ENCODE data around the gene BIRC3.
A peak's percentile ranks its signal among the peaks of the same experiment; 100 is the strongest.

Gene BIRC3

DNA sequence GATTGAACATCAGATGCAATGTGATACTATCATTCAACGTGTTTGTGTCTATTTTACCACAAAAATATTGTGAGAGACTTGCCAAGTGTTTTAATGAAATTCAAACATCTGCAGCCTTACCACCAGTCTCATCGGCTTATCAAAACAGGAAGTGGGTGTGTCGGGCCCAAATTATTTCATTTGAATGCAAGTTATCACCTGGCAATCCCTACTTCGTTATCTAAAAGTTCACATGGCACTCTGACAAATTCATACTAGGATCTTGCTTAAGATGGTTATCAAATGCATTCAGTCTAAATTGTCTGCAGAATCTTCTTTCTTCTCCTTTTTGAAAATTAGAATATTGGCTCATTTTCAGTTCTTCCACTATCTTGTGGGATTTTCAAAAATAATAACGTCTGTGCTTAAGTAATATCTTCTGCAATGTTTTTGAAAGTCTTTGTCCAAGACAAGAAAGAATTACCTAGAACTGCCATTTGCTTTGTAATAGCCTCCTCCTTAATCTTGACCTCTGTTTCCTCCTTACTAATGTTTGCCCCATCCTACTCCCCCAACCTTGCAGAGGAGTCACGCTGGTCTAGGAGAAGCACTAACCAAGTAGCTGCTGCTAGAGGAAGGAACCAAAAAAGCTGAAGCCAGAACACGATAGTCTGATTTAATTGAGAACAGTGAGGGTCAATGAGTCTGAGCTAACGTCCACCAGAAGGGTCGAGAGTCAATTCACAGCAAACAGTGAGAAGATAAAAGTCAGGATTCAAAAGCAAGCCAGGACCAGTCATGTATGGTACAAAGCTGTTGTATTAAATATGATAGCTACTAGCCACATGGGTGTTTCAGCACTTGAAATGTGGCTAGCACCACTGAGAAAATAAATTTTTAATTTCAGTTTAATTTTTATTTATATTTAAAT lies 10.2 kb upstream of the BIRC3 start:
- Histone ChIP-seq H2BK120ac (ENCODE audit: low read depth, low read length) (no peak overlapping the region), H3K4ac (ENCODE audit: low read length) (no peak overlapping the region), H2BK15ac (ENCODE audit: low read length) (no peak overlapping the region), H3K27me3 (ENCODE audit: control insufficient read depth in 3 of 3, insufficient read depth in 3 of 3, low read depth in 1 of 3, low read length in 3 of 3) (peaks cover 0 to 3% (median 0%) of the 10 kb centered on the region in 3 experiments), H2BK12ac (ENCODE audit: low read length) (no peak overlapping the region), H3K27ac (replicated peaks; ENCODE audit: low read length) (no peak overlapping the region), H4K8ac (ENCODE audit: low read depth, low read length) (no peak overlapping the region), H3K14ac (ENCODE audit: low read length) (no peak overlapping the region), H3K9ac (ENCODE audit: low read depth, low read length, poor library complexity) (no peak overlapping the region), H3K9me3 (replicated peaks in 1 of 2; ENCODE audit: control insufficient read depth in 2 of 2, insufficient read depth in 1 of 2, low read depth in 1 of 2, low read length in 2 of 2) (no peaks in the 10 kb centered on the region), H3K4me2 (ENCODE audit: insufficient read depth, low read length, poor library complexity, severe bottlenecking) (no peak overlapping the region), H3K4me1 (ENCODE audit: control insufficient read depth in 2 of 2, insufficient read depth in 1 of 2, low read depth in 1 of 2, low read length in 2 of 2) (no peaks in the 10 kb centered on the region), H3K4me3 (ENCODE audit: low read length in 2 of 2) (no peak overlapping the region), H3K23ac (ENCODE audit: low read depth, low read length, poor library complexity) (no peak overlapping the region), H3K79me1 (ENCODE audit: low read depth, low read length) (no peaks in the 10 kb centered on the region), H2AK5ac (ENCODE audit: low read depth, low read length) (no peak overlapping the region), H2AFZ (ENCODE audit: low read length) (no peak overlapping the region), H4K91ac (ENCODE audit: low read depth, low read length, poor library complexity) (no peak overlapping the region), H2BK5ac (ENCODE audit: low read length) (no peak overlapping the region), H3K36me3 (replicated peaks in 1 of 2; ENCODE audit: control insufficient read depth in 2 of 2, insufficient read depth in 2 of 2, low read length in 2 of 2) (no peaks in the 10 kb centered on the region), H3K18ac (ENCODE audit: low read length) (no peak overlapping the region)
- no peak for DNase-seq (ENCODE audit: low spot score)
- no CpG with 5 or more reads among the region's 9 CpGs for WGBS, 2 donors (ENCODE audit: extremely low coverage in 2 of 2, insufficient read length in 2 of 2, insufficient replicate concordance in 1 of 2)

DNA sequence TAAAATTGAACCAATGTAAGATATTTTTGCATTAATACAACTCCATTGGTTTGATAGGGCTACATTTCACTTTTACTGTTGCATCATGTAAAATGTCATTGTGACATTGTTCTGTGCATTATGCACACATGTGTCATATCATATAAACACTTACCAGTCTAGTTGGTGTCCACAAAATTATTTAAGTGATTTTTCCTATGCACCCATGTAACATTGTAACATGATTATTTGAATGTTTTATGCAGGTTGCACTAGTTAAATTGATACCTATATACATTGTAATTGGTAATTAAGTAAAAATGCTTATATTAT lies 9.6 kb upstream of the BIRC3 start:
- Histone ChIP-seq H3K9ac (ENCODE audit: low read depth, low read length, poor library complexity) (no peak overlapping the region), H3K27me3 (ENCODE audit: control insufficient read depth in 3 of 3, insufficient read depth in 3 of 3, low read depth in 1 of 3, low read length in 3 of 3) (peaks cover 0 to 3% (median 0%) of the 10 kb centered on the region in 3 experiments), H3K36me3 (replicated peaks in 1 of 2; ENCODE audit: control insufficient read depth in 2 of 2, insufficient read depth in 2 of 2, low read length in 2 of 2) (no peaks in the 10 kb centered on the region), H2BK12ac (ENCODE audit: low read length) (no peak overlapping the region), H3K23ac (ENCODE audit: low read depth, low read length, poor library complexity) (no peak overlapping the region), H3K79me1 (ENCODE audit: low read depth, low read length) (no peaks in the 10 kb centered on the region), H4K8ac (ENCODE audit: low read depth, low read length) (no peak overlapping the region), H2BK120ac (ENCODE audit: low read depth, low read length) (no peak overlapping the region), H3K9me3 (replicated peaks in 1 of 2; ENCODE audit: control insufficient read depth in 2 of 2, insufficient read depth in 1 of 2, low read depth in 1 of 2, low read length in 2 of 2) (no peaks in the 10 kb centered on the region), H3K4me2 (ENCODE audit: insufficient read depth, low read length, poor library complexity, severe bottlenecking) (no peak overlapping the region), H3K18ac (ENCODE audit: low read length) (no peak overlapping the region), H2BK5ac (ENCODE audit: low read length) (no peak overlapping the region), H3K4ac (ENCODE audit: low read length) (no peak overlapping the region), H3K27ac (replicated peaks; ENCODE audit: low read length) (no peak overlapping the region), H3K4me3 (ENCODE audit: low read length in 2 of 2) (no peak overlapping the region), H3K4me1 (ENCODE audit: control insufficient read depth in 2 of 2, insufficient read depth in 1 of 2, low read depth in 1 of 2, low read length in 2 of 2) (no peaks in the 10 kb centered on the region), H2BK15ac (ENCODE audit: low read length) (no peak overlapping the region), H4K91ac (ENCODE audit: low read depth, low read length, poor library complexity) (no peak overlapping the region), H3K14ac (ENCODE audit: low read length) (no peak overlapping the region), H2AK5ac (ENCODE audit: low read depth, low read length) (no peak overlapping the region), H2AFZ (ENCODE audit: low read length) (no peak overlapping the region)
- DNase-seq (ENCODE audit: low spot score) = no peak

DNA sequence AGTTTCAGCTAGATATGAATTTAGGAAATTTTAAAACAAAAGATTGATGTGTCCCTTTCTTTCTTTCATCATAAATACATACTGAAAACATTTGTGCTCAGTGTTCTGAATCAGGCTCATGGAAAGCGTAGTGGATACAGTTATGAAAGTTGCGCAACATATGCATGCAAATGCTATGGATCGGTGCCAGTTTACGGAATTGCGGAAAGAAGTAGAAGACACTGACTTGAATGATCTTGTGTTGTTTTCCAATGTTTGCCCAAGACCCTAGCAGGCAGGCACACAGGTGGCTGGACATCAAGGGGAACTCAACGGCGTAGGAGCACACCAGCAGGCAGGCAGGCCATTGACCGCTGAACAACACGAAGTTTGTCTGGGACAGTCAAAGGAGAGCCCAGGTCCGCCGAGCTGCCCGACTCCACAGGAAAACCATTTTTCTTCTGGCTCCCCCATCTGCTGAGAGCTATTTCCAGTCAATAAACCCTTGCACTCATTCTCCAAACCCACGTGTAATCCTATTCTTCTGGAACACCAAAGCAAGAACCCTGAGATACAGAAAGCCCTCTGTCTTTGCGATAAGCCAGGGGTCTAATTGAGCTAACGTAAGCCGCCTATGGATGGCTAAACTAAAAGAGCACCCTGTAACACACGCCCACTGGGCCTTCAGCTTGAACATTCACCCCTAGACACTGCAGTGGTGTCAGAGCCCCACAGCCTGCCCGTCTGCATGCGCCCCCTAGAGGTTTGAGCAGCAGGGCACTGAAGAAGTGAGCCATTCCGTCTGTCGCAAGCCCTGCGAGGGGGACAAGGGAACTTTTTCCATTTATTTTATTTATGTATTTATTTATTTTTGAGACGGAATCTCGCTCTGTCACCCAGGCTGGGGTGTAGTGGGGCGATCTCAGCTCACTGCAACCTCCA lies 7.4 kb upstream of the BIRC3 start:
- Histone ChIP-seq H3K4me1 (ENCODE audit: control insufficient read depth in 2 of 2, insufficient read depth in 1 of 2, low read depth in 1 of 2, low read length in 2 of 2) (no peaks in the 10 kb centered on the region), H3K18ac (ENCODE audit: low read length) (peak overlapping the region; percentile 31), H3K79me1 (ENCODE audit: low read depth, low read length) (no peaks in the 10 kb centered on the region), H3K4me2 (ENCODE audit: insufficient read depth, low read length, poor library complexity, severe bottlenecking) (no peak overlapping the region), H3K14ac (ENCODE audit: low read length) (no peak overlapping the region), H4K8ac (ENCODE audit: low read depth, low read length) (no peak overlapping the region), H3K36me3 (replicated peaks in 1 of 2; ENCODE audit: control insufficient read depth in 2 of 2, insufficient read depth in 2 of 2, low read length in 2 of 2) (no peaks in the 10 kb centered on the region), H3K9ac (ENCODE audit: low read depth, low read length, poor library complexity) (no peak overlapping the region), H3K27ac (replicated peaks; ENCODE audit: low read length) (no peak overlapping the region), H3K9me3 (replicated peaks in 1 of 2; ENCODE audit: control insufficient read depth in 2 of 2, insufficient read depth in 1 of 2, low read depth in 1 of 2, low read length in 2 of 2) (no peaks in the 10 kb centered on the region), H4K91ac (ENCODE audit: low read depth, low read length, poor library complexity) (no peak overlapping the region), H2AK5ac (ENCODE audit: low read depth, low read length) (no peak overlapping the region), H2BK5ac (ENCODE audit: low read length) (no peak overlapping the region), H3K4me3 (ENCODE audit: low read length in 2 of 2) (no peak overlapping the region), H2BK15ac (ENCODE audit: low read length) (no peak overlapping the region), H3K27me3 (ENCODE audit: control insufficient read depth in 3 of 3, insufficient read depth in 3 of 3, low read depth in 1 of 3, low read length in 3 of 3) (peaks cover 0 to under 1% (median 0%) of the 10 kb centered on the region in 3 experiments), H2BK12ac (ENCODE audit: low read length) (no peak overlapping the region), H3K4ac (ENCODE audit: low read length) (no peak overlapping the region), H3K23ac (ENCODE audit: low read depth, low read length, poor library complexity) (no peak overlapping the region), H2AFZ (ENCODE audit: low read length) (no peak overlapping the region), H2BK120ac (ENCODE audit: low read depth, low read length) (no peak overlapping the region)
- WGBS, 2 donors (ENCODE audit: extremely low coverage in 2 of 2, insufficient read length in 2 of 2, insufficient replicate concordance in 1 of 2) = no CpG with 5 or more reads among the region's 25 CpGs
- DNase-seq (ENCODE audit: low spot score) = no peak

DNA sequence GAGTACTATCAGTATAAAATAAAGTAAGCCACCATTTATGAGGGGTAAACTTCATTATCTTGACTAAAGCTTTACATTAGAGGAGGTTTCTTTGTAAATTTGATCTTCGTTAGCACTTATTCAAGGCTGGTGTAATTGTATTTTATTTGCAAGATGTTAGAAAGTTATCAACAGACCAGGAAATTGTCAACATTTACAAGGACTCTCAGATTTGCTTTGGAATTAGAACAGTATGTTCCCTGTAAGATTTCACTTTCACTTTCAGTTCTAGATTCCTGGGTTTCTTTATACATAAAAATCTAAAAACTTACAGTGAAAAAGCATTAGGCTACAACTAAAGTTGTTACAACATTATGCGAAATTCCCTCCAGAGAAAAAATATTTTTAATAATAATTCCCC lies 4.6 kb upstream of the BIRC3 start:
- no peak overlapping the region for H2AK5ac ChIP-seq (ENCODE audit: low read depth, low read length)
- H3K9me3 ChIP-seq (replicated peaks in 1 of 2; ENCODE audit: control insufficient read depth in 2 of 2, insufficient read depth in 1 of 2, low read depth in 1 of 2, low read length in 2 of 2) = no peaks in the 10 kb centered on the region
- H3K4me1 ChIP-seq (ENCODE audit: control insufficient read depth in 2 of 2, insufficient read depth in 1 of 2, low read depth in 1 of 2, low read length in 2 of 2) = no peaks in the 10 kb centered on the region
- no peak overlapping the region for H3K23ac ChIP-seq (ENCODE audit: low read depth, low read length, poor library complexity)
- no peak overlapping the region for H2BK12ac ChIP-seq (ENCODE audit: low read length)
- peaks cover 0 to 7% (median 0%) of the 10 kb centered on the region in 3 experiments for H3K27me3 ChIP-seq (ENCODE audit: control insufficient read depth in 3 of 3, insufficient read depth in 3 of 3, low read depth in 1 of 3, low read length in 3 of 3)
- H3K36me3 ChIP-seq (replicated peaks in 1 of 2; ENCODE audit: control insufficient read depth in 2 of 2, insufficient read depth in 2 of 2, low read length in 2 of 2) = no peaks in the 10 kb centered on the region
- H2BK120ac ChIP-seq (ENCODE audit: low read depth, low read length) = no peak overlapping the region
- no peak overlapping the region for H3K4ac ChIP-seq (ENCODE audit: low read length)
- peak overlapping the region; percentile 41 for H2AFZ ChIP-seq (ENCODE audit: low read length)
- H3K4me2 ChIP-seq (ENCODE audit: insufficient read depth, low read length, poor library complexity, severe bottlenecking) = no peak overlapping the region
- no peak overlapping the region for H3K14ac ChIP-seq (ENCODE audit: low read length)
- no peak overlapping the region for H4K91ac ChIP-seq (ENCODE audit: low read depth, low read length, poor library complexity)
- no peak overlapping the region for H4K8ac ChIP-seq (ENCODE audit: low read depth, low read length)
- no peak overlapping the region for H2BK15ac ChIP-seq (ENCODE audit: low read length)
- no peak for DNase-seq (ENCODE audit: low spot score)
- H3K27ac ChIP-seq (replicated peaks; ENCODE audit: low read length) = no peak overlapping the region
- H3K4me3 ChIP-seq (ENCODE audit: low read length in 2 of 2) = no peak overlapping the region
- WGBS, 2 donors (ENCODE audit: extremely low coverage in 2 of 2, insufficient read length in 2 of 2, insufficient replicate concordance in 1 of 2) = no CpG with 5 or more reads among the region's 2 CpGs
- no peak overlapping the region for H2BK5ac ChIP-seq (ENCODE audit: low read length)
- no peak overlapping the region for H3K9ac ChIP-seq (ENCODE audit: low read depth, low read length, poor library complexity)
- no peak overlapping the region for H3K18ac ChIP-seq (ENCODE audit: low read length)
- H3K79me1 ChIP-seq (ENCODE audit: low read depth, low read length) = no peaks in the 10 kb centered on the region
